ENCODE results near the gene SOX15.

The SOX15 gene

DNA sequence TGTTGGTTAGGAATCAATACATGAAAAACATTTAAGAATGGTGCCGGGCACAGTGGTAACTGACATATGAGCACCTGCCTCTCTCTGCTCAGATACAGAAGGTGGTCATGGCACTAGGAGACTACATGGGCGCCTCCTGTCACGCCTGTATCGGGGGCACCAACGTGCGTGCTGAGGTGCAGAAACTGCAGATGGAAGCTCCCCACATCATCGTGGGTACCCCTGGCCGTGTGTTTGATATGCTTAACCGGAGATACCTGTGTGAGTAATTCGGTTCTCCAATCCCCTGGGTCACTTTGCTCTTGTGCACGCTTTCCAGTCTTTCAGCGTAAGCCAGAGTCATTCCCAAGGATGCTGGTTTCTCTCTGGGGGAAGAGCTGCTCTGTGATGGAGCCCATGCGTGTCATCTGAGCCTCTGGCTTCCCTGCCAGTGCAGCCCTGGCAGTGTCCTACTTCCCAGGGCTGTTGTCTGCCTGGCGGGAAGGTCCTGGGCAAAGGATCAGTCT lies 13.4 kb downstream of the SOX15 start:
- no peak for DNase-seq

DNA sequence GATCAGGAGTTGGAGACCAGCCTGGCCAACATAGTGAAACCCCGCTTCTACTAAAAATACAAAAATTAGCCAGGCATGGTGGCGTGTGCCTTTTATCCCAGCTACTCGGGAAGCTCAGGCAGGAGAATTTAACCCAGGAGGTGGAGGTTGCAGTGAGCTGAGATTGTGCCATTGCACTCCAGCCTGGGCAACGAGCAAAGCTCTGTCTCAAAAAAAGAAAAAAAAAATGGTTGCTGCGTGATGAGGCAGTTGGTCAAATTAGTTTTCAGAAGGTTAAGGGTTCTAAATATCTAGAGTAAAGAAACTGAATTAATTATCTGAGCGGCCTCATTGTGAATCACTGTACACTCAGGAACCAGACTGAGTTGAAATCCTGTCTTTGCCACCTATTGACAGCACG lies 13.9 kb downstream of the SOX15 start:
- no peak for DNase-seq

DNA sequence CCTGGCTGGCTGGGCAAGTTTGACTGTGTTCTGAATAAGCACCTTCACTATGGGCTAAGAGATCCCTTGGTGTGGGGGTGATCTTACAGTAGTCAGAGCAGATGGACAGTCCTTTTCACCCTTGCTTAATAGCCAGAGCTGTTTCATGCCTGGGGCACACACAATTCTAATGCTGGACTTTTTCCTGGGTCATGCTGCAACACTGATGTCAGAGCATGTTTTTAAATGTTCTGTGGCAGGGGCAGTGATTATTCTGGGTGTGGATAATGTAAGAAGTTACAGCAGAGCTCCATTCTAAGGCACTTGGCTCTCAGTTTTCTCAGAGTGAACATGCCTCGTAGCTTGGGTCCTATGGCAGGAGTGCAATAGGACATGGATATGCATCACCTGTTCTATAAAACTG lies 14.4 kb downstream of the SOX15 start:
- no peak for DNase-seq

DNA sequence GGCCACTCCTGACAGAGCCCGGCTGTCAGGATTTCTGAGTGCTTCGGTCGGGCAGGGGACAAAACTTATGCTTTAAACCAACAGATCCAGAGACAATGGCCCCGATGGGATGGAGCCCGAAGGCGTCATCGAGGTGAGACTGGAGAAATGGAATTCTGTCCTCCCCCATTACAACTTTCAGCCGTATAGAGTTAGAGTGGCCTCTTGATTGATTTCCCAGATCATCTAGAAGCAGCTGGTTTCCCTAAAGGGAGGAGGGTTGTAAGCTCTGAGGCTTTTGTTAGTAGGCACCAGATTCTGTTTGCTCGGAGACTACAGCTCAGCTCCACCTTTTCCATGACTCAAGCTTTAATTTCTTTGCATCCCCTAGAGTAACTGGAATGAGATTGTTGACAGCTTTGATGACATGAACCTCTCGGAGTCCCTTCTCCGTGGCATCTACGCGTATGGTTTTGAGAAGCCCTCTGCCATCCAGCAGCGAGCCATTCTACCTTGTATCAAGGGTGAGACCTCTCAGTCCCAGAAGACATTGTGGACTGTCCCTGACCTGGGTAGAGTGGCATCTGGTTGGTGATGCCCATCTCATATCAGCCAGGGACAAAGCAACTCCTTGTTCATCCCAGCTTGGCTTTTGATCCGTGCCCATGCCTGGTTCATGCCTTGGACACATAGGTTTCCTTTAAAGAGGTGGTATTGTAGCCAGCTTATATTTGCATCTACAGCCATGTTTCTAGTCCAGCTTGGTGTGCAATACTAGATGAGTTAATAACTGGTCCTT lies 15.5 kb downstream of the SOX15 start:
- no peak for DNase-seq

DNA sequence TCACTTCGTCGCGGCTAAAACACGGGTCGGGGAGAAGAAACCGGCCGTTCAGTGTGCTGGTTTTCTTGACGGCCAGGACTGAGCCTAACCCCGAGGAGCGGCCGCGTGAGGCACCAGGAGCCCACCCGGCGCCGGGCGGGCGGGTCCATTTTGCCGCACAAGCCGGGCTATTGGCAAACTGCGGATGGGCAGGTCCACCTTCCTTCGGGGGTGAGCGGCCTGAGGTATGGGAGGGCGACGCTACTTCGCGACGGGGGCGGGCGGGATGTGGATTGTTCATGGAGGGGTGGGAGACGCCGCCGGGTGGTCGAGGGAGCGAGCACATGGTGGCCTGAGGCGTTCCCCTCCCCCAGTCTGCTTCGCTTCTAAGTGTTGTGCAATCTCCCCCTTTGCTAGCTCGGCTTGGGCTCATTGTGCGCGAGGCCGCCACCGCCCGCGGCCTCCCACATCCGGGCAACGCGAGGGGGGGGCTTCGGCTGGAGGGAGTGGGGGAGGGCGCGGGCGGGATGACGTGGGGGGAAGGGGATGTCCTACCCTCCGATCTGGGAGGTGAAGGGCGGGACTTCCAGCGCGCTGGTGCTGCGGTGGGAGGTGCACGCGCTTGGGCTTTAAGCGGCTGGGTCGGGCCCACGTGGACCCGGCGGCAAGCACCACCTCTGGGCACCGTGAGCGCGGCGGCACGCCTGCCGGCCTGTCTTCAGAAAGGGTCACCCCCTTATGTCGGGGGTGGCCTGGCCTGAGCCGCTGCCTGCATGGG lies 16.4 kb downstream of the SOX15 start:
- peak; percentile 23 for DNase-seq

DNA sequence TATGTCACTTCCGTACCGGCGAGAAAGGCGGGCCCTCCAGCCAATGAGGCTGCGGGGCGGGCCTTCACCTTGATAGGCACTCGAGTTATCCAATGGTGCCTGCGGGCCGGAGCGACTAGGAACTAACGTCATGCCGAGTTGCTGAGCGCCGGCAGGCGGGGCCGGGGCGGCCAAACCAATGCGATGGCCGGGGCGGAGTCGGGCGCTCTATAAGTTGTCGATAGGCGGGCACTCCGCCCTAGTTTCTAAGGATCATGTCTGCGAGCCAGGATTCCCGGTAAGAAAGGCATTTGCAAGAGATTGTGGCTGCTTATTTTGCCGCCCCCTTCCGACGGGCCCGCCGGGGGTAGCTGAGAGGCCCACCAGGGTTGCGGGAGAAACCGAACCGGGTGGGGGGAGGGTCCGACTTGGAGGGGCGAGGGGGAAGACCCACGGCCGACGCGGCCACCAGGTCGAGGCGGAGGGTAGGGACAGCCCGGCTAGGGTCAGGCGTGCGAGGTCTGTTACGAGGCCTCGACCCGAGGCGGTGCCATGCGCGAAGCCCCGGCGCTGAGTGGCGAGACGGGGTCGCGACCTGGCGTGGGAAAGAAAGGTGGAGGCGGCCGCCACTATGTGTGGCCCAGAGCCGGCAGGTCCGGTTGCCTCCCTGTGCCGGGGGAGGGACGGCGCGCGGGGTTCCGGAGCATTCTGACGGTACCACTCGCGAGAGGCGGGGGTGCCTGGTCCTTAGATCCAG lies 17.1 kb downstream of the SOX15 start:
- DNase-seq: peak; percentile 85

DNA sequence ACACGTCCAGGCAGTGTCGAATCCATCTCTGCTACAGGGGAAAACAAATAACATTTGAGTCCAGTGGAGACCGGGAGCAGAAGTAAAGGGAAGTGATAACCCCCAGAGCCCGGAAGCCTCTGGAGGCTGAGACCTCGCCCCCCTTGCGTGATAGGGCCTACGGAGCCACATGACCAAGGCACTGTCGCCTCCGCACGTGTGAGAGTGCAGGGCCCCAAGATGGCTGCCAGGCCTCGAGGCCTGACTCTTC lies 17.6 kb downstream of the SOX15 start:
- DNase-seq: no peak

DNA sequence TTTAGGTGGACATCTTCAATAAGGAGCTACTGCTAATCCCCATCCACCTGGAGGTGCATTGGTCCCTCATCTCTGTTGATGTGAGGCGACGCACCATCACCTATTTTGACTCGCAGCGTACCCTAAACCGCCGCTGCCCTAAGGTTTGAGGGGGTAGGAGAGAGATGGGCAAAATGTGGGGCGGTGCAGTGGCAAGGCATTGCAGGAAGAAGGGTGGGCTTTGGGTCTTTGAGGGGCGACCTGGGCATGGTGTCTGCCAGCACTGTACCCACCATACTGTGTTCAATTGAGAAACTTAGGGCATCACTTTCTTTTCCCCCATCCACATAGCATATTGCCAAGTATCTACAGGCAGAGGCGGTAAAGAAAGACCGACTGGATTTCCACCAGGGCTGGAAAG lies 19.5 kb downstream of the SOX15 start:
- DNase-seq: no peak

DNA sequence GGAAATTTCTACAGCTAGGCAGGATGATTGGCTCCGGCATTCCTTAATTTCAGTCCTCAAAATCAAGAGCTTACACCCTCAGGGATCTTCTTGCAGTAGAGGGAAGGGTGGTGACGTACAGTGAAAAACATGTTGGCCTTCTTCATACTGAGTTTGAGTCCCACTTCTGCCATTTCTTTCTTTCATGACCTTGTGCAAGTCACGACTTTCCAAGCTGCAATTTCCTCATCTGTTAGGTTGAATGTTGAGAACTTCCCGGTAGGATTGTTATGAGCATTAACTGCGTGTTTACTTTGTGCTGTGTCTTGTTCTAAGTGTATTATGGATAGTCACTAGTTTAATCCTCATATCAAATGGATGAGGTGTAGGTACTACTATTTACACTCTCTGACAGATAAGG lies 20.3 kb downstream of the SOX15 start:
- DNase-seq: no peak

DNA sequence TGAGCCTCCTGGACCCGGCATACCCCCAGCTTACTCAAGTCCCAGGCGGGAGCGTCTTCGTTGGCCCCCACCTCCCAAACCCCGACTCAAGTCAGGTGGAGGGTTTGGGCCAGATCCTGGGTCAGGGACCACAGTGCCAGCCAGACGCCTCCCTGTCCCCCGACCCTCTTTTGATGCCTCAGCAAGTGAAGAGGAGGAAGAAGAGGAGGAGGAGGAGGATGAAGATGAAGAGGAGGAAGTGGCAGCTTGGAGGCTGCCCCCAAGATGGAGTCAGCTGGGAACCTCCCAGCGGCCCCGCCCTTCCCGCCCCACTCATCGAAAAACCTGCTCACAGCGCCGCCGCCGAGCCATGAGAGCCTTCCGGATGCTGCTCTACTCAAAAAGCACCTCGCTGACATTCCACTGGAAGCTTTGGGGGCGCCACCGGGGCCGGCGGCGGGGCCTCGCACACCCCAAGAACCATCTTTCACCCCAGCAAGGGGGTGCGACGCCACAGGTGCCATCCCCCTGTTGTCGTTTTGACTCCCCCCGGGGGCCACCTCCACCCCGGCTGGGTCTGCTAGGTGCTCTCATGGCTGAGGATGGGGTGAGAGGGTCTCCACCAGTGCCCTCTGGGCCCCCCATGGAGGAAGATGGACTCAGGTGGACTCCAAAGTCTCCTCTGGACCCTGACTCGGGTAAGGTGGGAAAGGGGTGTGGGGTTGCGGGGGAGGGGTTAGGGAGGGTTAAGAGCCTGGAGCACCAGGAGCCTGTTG lies 26.6 kb downstream of the SOX15 start:
- DNase-seq: no peak

DNA sequence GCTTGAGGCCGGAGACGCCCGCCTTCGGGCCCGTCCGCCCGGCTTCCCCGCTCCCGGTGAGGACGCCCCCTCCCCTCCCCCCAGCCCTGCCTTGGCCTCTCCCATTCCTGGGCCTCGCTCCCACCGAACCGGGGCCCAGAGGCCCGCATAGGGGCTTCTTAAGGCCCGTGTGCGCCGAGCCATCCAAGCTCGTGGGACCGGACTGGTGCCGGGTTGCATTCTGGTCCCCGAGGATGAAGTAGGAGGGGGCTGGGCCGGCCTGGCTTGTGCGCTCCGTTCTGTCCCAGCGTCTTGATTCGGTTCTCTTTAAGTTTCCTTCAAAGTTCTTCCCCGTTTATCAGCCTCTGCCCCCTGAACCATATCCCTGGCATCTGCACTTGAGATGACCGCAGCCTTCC lies 27.7 kb downstream of the SOX15 start:
- no peak for DNase-seq

DNA sequence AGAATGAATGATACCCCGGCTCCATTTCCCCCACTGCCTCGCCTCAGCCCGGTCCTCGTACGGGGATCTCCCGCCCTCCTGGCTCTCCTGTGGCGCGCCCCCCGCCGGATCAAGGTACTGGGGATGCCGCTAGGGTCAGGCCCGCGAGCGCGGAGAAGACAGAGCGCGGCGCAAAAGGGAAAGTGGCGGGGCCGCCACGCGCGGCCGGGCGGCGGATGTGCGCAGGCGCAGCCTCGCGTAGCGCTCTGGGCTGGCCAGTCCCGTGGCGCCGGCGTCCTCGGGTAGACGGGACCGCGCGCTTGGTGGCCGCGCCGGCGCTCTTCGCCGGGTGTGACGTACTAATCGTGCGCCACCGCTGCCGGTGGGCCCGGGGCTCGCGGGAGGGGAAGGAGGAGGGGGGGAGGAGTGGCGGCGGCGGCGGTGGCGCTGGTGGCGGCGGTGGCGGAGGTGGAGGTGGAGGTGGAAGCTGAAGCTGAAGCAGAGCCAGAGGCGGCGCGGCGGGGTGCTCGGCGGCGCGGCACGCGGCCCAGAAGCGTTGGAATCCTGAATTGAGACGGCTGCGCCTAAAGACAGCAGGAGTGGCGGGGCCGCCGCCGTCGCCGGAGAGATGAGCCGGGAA lies 28.2 kb downstream of the SOX15 start, which contains the start of gene SENP3:
Gene SENP3 (plus strand): TSS at position 331 of the 619 bp plus-strand sequence. CDS start 1,158 bp downstream, outside the sequence.
- DNase-seq: no peak

DNA sequence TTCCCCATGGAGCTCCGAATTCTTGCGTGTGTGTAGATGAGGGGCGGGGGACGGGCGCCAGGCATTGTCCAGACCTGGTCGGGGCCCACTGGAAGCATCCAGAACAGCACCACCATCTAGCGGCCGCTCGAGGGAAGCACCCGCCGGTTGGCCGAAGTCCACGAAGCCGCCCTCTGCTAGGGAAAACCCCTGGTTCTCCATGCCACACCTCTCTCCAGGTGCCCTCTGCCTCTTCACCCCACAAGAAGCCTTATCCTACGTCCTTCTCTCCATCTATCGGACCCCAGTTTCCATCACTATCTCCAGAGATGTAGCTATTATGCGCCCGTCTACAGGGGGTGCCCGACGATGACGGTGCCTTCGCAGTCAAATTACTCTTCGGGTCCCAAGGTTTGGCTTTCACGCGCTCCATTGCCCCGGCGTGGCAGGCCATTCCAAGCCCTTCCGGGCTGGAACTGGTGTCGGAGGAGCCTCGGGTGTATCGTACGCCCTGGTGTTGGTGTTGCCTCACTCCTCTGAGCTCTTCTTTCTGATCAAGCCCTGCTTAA lies 28.8 kb downstream of the SOX15 start:
- DNase-seq: peak; percentile 5

DNA sequence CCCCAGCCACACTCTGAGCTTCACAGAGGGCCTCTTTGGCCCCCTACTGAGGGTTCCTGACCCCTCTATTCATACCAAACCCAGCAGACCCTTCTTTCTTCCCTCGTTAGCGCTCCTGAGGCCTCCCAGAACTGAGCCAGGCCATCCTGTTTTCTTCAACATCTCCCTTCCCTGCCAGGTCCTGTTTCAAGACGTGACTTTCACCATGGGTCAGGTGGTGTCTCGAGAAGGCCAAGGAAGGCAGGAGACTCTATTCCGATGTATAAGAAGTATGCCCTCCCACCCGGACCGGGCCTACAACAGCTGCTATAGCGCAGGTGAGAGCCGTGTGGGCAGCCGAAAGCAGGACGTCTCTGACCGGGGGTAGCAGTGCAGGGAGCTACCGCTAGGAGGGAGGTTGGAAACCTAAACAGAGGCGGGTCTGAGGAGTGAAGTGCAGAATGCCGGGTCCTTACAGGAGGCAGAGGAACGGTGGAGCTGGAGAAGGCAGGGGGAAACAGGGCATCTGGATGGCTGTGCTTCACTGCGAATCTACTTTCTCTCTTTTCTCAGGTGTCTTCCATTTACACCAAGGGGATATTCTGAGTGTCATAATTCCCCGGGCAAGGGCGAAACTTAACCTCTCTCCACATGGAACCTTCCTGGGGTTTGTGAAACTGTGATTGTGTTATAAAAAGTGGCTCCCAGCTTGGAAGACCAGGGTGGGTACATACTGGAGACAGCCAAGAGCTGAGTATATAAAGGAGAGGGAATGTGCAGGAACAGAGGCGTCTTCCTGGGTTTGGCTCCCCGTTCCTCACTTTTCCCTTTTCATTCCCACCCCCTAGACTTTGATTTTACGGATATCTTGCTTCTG lies 29.5 kb downstream of the SOX15 start:
- no peak for DNase-seq

DNA sequence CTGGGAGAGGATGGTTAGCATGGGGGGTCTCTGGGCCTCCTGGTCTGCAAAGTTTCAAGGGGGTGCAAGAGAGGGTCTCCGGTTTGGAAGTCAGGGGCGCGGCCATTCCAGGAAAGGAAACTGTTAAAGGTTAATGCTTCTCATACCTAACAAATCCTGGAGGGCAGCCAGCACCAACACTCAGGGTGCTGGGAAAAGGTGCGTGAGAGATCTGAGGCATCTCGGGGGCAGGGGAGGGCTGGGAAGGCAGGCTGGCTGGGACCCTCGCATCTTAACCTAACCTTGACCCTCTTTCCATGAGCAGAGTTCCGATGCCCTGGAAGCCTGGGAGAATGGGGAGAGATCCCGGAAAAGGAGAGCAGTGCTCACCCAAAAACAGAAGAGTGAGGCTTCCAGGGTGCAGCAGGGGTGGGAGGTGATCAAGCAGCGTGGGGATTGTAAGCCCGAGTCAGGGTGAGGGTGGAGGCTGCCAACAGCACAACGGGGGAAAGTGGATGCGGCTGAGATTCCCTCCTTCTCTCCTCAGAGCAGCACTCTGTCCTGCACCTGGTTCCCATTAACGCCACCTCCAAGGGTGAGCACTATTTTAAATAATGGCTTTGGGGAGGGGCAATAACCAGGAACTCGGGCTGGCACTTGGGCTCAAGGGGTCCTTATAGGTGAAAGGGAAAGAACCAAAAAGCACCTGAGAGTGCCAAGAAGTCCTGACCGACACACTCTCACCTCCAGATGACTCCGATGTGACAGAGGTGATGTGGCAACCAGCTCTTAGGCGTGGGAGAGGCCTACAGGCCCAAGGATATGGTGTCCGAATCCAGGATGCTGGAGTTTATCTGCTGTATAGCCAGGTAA lies 30.3 kb downstream of the SOX15 start:
- no peak for DNase-seq

DNA sequence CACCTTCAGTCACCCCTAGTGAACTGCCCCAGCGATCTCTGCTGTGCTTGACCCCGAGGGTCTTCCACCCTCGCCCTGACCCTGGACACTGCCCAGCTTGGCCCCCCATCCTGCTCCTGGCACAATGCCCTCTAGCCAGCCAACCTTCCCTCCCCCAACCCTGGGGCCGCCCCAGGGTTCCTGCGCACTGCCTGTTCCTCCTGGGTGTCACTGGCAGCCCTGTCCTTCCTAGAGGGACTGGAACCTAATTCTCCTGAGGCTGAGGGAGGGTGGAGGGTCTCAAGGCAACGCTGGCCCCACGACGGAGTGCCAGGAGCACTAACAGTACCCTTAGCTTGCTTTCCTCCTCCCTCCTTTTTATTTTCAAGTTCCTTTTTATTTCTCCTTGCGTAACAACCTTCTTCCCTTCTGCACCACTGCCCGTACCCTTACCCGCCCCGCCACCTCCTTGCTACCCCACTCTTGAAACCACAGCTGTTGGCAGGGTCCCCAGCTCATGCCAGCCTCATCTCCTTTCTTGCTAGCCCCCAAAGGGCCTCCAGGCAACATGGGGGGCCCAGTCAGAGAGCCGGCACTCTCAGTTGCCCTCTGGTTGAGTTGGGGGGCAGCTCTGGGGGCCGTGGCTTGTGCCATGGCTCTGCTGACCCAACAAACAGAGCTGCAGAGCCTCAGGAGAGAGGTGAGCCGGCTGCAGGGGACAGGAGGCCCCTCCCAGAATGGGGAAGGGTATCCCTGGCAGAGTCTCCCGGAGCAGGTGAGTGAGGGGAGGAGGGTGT lies 31.2 kb downstream of the SOX15 start, which contains the start of gene TNFSF13:
Gene TNFSF13 (plus strand): TSS at position 207 of the 776 bp plus-strand sequence. CDS start 290 bp downstream, at position 497.
- no peak for DNase-seq

DNA sequence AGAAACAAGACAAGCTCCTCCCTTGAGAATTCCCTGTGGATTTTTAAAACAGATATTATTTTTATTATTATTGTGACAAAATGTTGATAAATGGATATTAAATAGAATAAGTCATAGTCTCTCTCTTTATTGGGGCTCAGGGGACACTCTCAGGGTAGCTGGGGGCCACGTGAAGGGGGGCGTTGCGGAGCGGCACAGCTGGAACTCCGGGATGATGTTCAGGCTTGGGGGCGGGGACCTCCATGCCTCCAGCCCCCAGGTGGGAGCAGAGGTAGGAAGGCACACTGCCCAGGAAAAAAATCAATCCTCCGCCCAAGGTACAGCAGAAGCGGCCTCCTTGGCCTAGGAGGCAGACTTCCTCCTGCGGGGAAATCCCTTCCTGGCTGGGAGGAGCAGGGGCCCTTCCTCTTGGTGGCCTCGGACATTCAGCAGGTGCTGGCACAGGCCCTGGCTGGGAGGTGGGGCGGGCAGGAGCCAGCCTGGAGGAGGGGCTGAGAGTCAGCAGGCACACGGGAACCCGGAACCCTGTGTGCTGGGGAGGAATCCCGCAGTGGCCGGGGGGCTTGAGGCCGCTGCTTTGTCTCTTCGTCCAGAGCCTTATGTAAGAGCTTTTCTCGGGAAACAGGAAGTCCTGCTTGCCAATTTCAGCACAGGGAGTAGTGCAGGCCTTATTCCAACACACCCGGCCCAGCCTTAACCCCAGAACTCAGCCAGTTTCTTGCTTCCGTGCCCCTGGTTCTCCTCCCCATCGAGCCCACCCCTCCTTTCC lies 31.9 kb downstream of the SOX15 start:
- DNase-seq: no peak

DNA sequence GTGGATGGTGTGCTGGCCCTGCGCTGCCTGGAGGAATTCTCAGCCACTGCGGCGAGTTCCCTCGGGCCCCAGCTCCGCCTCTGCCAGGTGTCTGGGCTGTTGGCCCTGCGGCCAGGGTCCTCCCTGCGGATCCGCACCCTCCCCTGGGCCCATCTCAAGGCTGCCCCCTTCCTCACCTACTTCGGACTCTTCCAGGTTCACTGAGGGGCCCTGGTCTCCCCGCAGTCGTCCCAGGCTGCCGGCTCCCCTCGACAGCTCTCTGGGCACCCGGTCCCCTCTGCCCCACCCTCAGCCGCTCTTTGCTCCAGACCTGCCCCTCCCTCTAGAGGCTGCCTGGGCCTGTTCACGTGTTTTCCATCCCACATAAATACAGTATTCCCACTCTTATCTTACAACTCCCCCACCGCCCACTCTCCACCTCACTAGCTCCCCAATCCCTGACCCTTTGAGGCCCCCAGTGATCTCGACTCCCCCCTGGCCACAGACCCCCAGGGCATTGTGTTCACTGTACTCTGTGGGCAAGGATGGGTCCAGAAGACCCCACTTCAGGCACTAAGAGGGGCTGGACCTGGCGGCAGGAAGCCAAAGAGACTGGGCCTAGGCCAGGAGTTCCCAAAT lies 32.6 kb downstream of the SOX15 start:
- no peak for DNase-seq

All from NCI-H1417 treated with DMSO at 0.1 percent for 48 hours (cell line).